HG02763 (cell line): ENCODE data around the gene SIX3.

Experiments used
- ATAC-seq: cut with Tn5 transposase; IDR thresholded peaks from one replicate; pipeline ENCODE4 v1.9.1; 2021; ENCODE audit warnings: mild to moderate bottlenecking, moderate library complexity; ENCODE audit not compliant: unreplicated experiment

Gene SIX3

GRCh38 chr2:44954889-44955592 lies 13.5 kb downstream of the SIX3 start:
- ATAC-seq = no peak

- ATAC-seq = peak; percentile 50
Observed at GRCh38 chr2:44955593-44956392, 14.3 kb downstream of the SIX3 start.

DNA sequence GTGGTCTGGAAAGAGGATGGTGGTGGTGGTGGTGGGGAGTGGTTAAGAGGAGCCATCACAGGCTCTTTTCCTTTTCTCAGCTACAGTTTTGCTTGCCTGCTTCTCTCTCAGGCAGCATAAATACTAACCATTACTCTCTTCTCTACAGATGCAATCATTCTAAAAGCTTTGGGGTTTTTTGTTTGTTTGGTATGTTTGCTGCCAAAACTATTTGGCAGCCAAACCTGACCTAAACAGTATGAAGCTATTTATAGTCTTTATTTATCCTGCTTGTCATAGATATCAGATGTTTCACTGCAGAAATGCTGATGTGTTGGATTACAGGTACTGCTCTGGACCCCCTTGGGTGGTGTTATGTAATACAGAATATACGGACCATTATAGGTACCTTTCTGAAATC lies 15.3 kb downstream of the SIX3 start:
- ATAC-seq = no peak

DNA sequence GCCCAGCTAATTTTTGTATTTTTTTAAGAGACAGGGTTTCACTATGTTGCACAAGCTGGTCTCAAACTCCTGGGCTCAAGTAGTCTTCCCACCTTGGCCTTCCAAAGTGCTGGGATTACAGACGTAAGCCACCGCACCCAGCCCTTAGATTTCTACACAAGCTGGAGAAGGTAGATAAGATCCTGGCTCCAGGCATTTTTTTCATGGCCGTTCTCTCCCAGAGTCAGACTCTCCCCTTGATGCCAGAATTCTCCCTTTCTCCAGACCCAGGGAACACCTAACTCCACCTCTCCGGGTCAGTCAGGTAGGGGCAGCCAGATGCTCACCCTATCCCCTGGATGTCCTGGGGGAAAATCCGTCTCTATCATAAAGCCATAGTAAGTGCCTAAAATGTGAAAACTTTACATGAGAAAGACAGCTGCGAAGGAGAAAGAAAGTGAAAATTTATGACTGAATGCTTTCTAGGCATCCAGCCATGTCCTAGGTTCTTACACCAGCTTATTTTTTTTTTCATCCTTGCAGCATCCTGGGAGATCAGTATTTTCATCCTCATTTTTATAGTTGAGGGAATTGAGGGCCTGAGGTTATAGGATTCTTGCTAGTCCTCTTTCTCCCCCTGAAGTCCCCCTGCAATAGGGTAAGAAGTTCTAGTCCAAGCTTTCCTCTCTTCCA lies 16.3 kb downstream of the SIX3 start:
- ATAC-seq = no peak

DNA sequence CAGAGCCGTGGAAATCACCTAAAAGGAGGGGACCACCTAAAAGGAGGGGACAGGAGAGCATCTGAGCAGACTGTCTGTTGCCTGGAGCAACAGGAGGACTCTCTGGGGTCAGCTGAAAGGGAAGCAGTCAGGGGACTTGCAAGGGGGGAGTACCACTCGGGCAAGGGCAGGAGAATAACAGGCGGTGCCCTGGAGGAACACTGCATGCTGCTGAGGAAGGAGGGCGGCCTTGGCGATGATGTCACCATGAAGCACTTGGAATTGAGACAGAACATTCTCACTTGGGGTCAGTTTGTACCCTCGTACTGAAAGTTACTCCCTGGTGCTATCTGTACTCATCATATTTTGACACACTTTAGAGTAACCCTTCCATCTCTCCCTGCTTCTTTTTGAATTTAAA lies 18.4 kb downstream of the SIX3 start:
- ATAC-seq = no peak

DNA sequence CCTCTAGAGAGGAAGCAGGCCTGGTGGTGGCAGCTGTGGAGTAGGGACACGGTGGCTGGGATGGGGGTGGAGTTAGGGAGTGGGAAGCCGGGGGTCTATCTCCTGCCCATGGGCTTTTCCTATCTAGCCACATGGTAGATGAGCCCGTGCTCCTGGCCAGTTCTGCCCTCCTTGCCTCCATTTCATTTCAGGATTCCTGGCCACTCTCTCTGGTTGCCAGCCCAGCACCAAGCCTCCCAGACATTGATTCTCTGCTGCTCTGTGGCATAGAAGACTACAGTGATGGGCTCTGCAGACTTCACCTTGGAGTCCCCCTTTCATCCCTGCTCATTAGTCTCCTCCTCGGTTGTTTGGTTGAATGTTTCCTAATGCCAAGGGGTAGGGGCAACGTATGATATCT lies 19.4 kb downstream of the SIX3 start:
- ATAC-seq = no peak

- no peak for ATAC-seq
Observed at GRCh38 chr2:44962176-44962695, 20.7 kb downstream of the SIX3 start.

- ATAC-seq = no peak
Observed at GRCh38 chr2:44964752-44965236, 23.3 kb downstream of the SIX3 start.

GRCh38 chr2:44965684-44966083 lies 24.2 kb downstream of the SIX3 start:
- no peak for ATAC-seq

DNA sequence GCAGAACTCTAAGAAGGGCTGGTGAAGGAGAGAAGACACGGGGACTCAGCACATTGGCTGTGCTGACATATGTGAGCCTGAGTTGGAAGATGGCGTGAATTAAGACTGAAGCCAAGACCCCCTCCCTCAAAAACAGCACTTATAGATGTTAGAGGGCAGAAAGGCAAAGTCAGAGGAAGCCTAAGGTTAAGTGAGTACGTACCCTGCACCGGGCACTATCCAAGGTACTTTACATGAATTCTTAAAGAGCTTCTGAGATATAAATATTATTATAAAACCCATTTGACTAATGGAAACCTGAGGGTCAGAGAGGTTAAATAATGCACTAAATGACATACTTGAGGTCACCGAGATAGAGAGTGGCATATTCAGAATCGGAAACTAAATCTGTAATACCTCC lies 25.6 kb downstream of the SIX3 start:
- no peak for ATAC-seq

DNA sequence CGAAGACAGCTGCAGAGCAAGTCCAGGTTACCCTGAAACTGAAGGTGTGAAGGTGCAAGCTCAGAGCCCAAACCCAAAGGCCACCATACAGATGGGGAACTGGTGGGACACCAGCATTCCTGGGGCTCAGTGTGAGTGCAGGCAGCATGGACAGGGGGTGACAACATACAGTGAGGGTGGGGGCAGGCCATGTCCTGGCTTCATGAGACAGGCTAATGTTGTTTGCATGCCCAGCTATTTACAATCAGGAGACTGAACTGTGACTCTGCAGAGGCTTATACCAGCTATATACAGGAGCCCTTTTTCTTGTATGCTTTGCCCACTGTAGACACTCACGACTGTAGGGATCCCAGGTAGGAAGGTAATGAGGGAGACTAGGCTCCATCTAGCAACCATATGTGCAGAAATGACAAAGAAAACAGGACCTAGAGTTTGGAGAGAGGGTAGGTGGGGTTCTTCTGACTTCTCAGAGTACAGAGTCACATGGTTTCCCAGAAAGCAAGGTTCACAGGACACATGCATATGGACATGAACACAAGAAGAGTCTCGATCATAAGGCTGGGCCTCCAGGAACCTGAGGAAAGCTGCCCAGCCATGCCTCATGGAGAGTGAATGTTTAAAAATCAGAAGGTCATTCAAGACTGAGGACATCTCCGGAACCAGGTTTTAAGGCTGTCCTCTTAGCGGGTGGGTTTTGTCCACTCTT lies 26.4 kb downstream of the SIX3 start:
- ATAC-seq = no peak

DNA sequence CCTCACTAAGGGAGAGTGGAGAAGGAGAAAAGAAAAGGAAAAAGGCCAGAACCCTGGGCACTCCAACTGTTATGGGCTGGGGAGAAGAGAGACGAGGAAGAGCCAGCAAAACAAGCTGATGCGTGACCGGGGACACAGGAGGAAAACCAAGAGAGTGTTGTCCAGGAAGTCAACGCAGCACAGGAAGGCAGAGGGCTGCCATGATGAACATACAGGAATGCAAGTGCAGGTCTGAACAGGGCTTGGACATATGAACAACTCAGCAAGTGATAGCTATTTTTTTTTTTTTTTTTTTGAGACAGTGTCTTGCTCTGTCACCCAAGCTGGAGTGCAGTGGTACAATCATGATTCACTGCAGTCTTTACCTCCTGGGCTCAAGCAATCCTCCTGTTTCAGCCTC lies 28.4 kb downstream of the SIX3 start:
- no peak for ATAC-seq

DNA sequence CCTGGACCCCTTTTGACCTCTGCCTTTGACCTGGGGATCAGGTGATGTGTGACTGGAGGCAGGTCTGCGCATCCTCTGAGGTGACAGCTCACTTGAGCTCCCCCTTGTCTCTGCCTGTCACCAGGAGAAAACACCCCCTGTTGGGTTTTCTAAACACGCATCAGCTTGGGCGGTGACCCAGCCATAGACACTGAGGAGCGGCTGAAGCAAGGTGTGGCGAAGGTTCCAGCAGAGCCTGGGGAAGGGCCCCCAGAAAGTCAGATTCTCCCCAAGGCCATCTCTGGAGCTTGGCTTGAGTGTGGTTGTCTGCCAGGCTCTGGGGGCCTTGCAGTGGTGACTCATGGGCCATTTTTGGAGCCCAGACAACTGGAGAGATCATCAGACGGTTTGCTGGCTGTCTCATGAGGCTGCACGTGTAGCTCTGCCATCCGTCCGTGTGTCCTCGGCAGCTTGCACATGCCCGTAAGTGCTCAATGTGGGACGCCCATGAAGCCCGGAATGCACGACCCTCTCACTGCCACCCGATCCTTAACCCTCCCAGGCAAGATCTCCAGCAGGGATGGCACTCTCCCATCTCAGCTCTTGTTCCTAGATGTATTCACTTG lies 29.4 kb downstream of the SIX3 start:
- ATAC-seq = no peak

GRCh38 chr2:44972771-44973535 lies 31.5 kb downstream of the SIX3 start:
- ATAC-seq = no peak

- ATAC-seq = no peak
Observed at GRCh38 chr2:44974064-44974715, 32.7 kb downstream of the SIX3 start.

- ATAC-seq = no peak
Observed at GRCh38 chr2:44975571-44976450, 34.3 kb downstream of the SIX3 start.

DNA sequence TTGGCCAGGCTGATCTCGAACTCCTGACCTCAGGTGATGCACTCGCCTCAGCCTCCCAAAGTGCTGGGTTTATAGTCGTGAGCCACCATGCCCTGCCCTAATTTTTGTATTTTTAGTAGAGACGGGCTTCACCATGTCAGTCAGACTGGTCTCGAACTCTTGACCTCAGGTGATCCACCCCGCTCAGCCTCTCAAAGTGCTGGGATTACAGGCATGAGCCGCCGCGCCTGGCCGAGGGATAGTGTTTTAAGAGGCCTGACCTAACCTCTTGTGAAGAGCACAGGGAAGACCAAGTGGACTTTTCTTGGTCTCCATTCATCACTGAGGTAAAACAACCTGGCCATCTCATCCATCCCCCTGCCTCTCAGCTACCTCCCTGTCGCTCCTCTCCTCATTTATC lies 38.1 kb downstream of the SIX3 start:
- no peak for ATAC-seq
